Endothelial cell of umbilical vein (primary cell): ENCODE results near the gene CALD1. TPM values are rescaled to one million over a fixed set of nuclear protein-coding genes. Genes with fewer than 3 reads are reported as not detected.

Source experiments
- BruUV-seq: library from RNA; stranded (reverse); fragments of 400-500 nt; replicated peaks from 2 replicates; lab custom pipeline; 2021; lab: Mats Ljungman, UMichigan
- CTCF ChIA-PET: fragments of 300-600, 350-600 bp; sonication (Branson Sonifier 250); formaldehyde crosslinking; loops from one replicate; lab custom pipeline; 2021; ENCODE audit warnings: antibody characterized with exemption, inconsistent platforms; lab: Charles Lee
- POLR2A ChIA-PET: fragments of 300-600, 350-600 bp; sonication (Branson Sonifier 250); formaldehyde crosslinking; loops from one replicate; lab custom pipeline; 2021; ENCODE audit warnings: antibody characterized with exemption, inconsistent platforms; lab: Charles Lee
- DNase-seq: peaks from one replicate; pipeline ENCODE4 v3.0.0-alpha.2; 2011; ENCODE audit warnings: low read depth, low spot score
- FAIRE-seq: peaks from 2 replicates; lab custom pipeline; 2011; peaks lifted over from hg19 to GRCh38; lab: Jason Lieb, UNC
- H2AFZ ChIP-seq: 2 replicates; pipeline ENCODE4 v1.6.0; 2012; ENCODE audit warnings: low read depth, low read length, control low read depth, inconsistent platforms
- H3K27ac ChIP-seq: 2 replicates; pipeline ENCODE4 v1.5.1; 2011; ENCODE audit warnings: low read depth, mild to moderate bottlenecking, control low read depth, low read length, moderate library complexity; ENCODE audit not compliant: insufficient read depth
- H3K27me3 ChIP-seq, 2 experiments: 2 replicates each; pipeline versions ENCODE4 v1.6.0 to v1.6.1; 2011; ENCODE audit warnings: low read length in 2 of 2, mixed read lengths in 1 of 2; ENCODE audit not compliant: control insufficient read depth in 2 of 2, insufficient read depth in 2 of 2
- H3K36me3 ChIP-seq, 2 experiments: 2 replicates in 1 of 2; 3 replicates in 1 of 2; pipeline ENCODE4 v1.5.1; 2011; ENCODE audit warnings: low read length in 2 of 2, mild to moderate bottlenecking in 1 of 2, moderate library complexity in 1 of 2; ENCODE audit not compliant: control insufficient read depth in 2 of 2, insufficient read depth in 2 of 2; ENCODE audit errors: extremely low read depth in 1 of 2
- H3K4me1 ChIP-seq: 3 replicates; pipeline ENCODE4 v1.5.1; 2011; ENCODE audit warnings: mild to moderate bottlenecking, low read length; ENCODE audit not compliant: control insufficient read depth, insufficient read depth; ENCODE audit errors: extremely low read depth
- H3K4me2 ChIP-seq: 2 replicates; pipeline ENCODE4 v1.6.1; 2011; ENCODE audit warnings: low read length, control low read depth, mixed read lengths; ENCODE audit not compliant: insufficient read depth
- H3K4me3 ChIP-seq, 3 experiments: fragments of 200-600 bp in 1 of 3; sonication (generic), shearing (Covaris generic) in 1 of 3; replicated peaks in 1 of 3; 2 replicates each; pipeline ENCODE4 v1.5.1; 2011 to 2016; ENCODE audit warnings: control low read depth in 3 of 3, low read length in 3 of 3, mild to moderate bottlenecking in 2 of 3, inconsistent platforms in 1 of 3, low read depth in 1 of 3, moderate library complexity in 1 of 3; ENCODE audit not compliant: insufficient read depth in 1 of 3
- H3K79me2 ChIP-seq: 2 replicates; pipeline ENCODE4 v1.6.0; 2012; ENCODE audit warnings: low read length, inconsistent platforms; ENCODE audit not compliant: control insufficient read depth, insufficient read depth
- H3K9ac ChIP-seq: replicated peaks from 2 replicates; pipeline ENCODE3; 2011; ENCODE audit warnings: low read length, control low read depth; ENCODE audit not compliant: insufficient read depth; ENCODE audit errors: extremely low read depth
- H3K9me1 ChIP-seq: replicated peaks from 3 replicates; pipeline ENCODE4 v1.6.0; 2011; ENCODE audit warnings: mild to moderate bottlenecking, low read length; ENCODE audit not compliant: control insufficient read depth, insufficient read depth; ENCODE audit errors: extremely low read depth
- H3K9me3 ChIP-seq: replicated peaks from 2 replicates; pipeline ENCODE4 v1.5.1; 2012; ENCODE audit warnings: low read length, inconsistent platforms; ENCODE audit not compliant: control insufficient read depth, insufficient read depth
- H4K20me1 ChIP-seq: replicated peaks from 2 replicates; pipeline ENCODE3; 2011; ENCODE audit warnings: mild to moderate bottlenecking, low read length; ENCODE audit not compliant: control insufficient read depth, insufficient read depth; ENCODE audit errors: extremely low read depth
- EZH2 ChIP-seq: IDR thresholded peaks from 2 replicates; pipeline ENCODE4 v1.6.1; 2012; ENCODE audit warnings: borderline replicate concordance, low read depth, mild to moderate bottlenecking, moderate library complexity, low read length, inconsistent platforms; ENCODE audit not compliant: severe bottlenecking
- FOS ChIP-seq: IDR thresholded peaks from 2 replicates; pipeline ENCODE4 v1.6.1; 2011; ENCODE audit warnings: mild to moderate bottlenecking, low read length, moderate library complexity, borderline replicate concordance; ENCODE audit not compliant: insufficient read depth
- GATA2 ChIP-seq: IDR thresholded peaks from 2 replicates; pipeline ENCODE4 v1.7.0; 2011; ENCODE audit warnings: low read depth, mild to moderate bottlenecking, moderate library complexity, mixed read lengths, low read length; ENCODE audit not compliant: insufficient read length, insufficient read depth
- JUN ChIP-seq: IDR thresholded peaks from 2 replicates; pipeline ENCODE4 v1.6.1; 2011; ENCODE audit warnings: borderline replicate concordance, low read depth; ENCODE audit not compliant: insufficient read length, insufficient read depth
- MYC ChIP-seq: IDR thresholded peaks from one replicate; pipeline ENCODE4 v1.6.1; 2011; ENCODE audit warnings: mild to moderate bottlenecking, low read depth, low read length
- POLR2A ChIP-seq: IDR thresholded peaks from 2 replicates; pipeline ENCODE4 v1.6.1; 2012; ENCODE audit warnings: low read depth, mild to moderate bottlenecking, control low read depth, low read length
- POLR2AphosphoS5 ChIP-seq: IDR thresholded peaks from 2 replicates; pipeline ENCODE4 v1.6.1; 2012; ENCODE audit warnings: low read depth, mild to moderate bottlenecking, control low read depth, low read length, moderate library complexity; ENCODE audit not compliant: insufficient read depth
- dilution Hi-C: fragments of 300-500 bp; cut with MboI; formaldehyde crosslinking; loops from one replicate; pipeline ENCODE4 v1.15.0; 2019; ENCODE audit warnings: low sequenced_read_pairs; ENCODE audit not compliant: extremely low pct_ligation_motif_present
- intact Hi-C: fragments of 100-400 bp; cut with micrococcal nuclease; formaldehyde crosslinking; loops from one replicate; pipeline ENCODE4 v1.10.0; 2022
- polyA plus RNA-seq, 4 experiments: library from polyadenylated mRNA; depleted of rRNA in 3 of 4; stranded (reverse) in 3 of 4; unstranded in 1 of 4; fragments of >200 nt; gene quantifications; 2 replicates each; pipeline versions ENCODE4 v1.2.1 to v1.2.3, GENCODE V29; 2011 to 2012; ENCODE audit warnings: missing spikeins in 1 of 4
- total RNA-seq: library from RNA; stranded (reverse); gene quantifications from 2 replicates; pipeline ENCODE4 v1.2.3, GENCODE V29; 2021
- TF ChIP-seq, protein P1 (sequence below), 2 donors: IDR thresholded peaks; 1 replicate in 1 of 2; 2 replicates in 1 of 2; pipeline ENCODE4 v1.5.1; 2011; ENCODE audit warnings: low read length in 2 of 2, mild to moderate bottlenecking in 2 of 2, moderate library complexity in 2 of 2, control low read depth in 1 of 2, inconsistent platforms in 1 of 2, low read depth in 1 of 2; ENCODE audit not compliant: insufficient read depth in 1 of 2; ENCODE audit errors: extremely low read depth in 1 of 2
- TF ChIP-seq, protein P2 (sequence below): IDR thresholded peaks from 2 replicates; pipeline ENCODE4 v1.6.1; 2011; ENCODE audit not compliant: insufficient read depth, insufficient read length

Gene CALD1
- total and polyA plus RNA-seq, 2 donors (not counting 3 experiments of a cell fraction or from before 2014, with no cell fraction given), result 136 to 307 TPM

DNA sequence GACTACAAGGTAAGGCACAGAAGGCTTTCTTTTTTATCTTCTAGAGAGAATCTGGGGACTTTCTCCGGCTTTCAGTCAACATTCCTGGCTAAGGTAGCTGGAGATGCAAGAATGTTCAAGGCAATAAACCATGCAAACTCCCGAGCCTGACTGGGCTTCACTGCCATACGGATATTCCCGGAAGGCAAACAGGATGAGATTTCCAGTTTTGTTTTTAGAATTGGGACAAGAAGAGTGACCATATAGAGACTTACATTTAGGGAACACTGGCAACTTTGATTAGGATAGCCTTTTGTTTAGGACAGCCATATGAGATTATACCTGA, 269 bp downstream of the CALD1 start:
- no peaks in the 10 kb centered on the region for H3K27me3 ChIP-seq
- DNase-seq (no peak), FAIRE-seq (no peak)
- H2AFZ ChIP-seq, result no peak overlapping the region
- H3K4me1 ChIP-seq, result peaks cover 51% of the 10 kb centered on the region
- H3K79me2 ChIP-seq, result peaks cover 50% of the 10 kb centered on the region
- H3K9ac ChIP-seq, result peak overlapping the region; percentile 99
- peaks cover 4 to 8% of the 10 kb centered on the region in 2 experiments for H3K36me3 ChIP-seq
- H3K27ac ChIP-seq, result peak overlapping the region; percentile 97
- H3K4me2 ChIP-seq, result peak overlapping the region; percentile 96
- H3K4me3 ChIP-seq, result peak overlapping the region; percentile 54 to 100 (median 98)
- intact Hi-C loops, result loop anchor here (1.0 to 5.0 kb wide), 13 partner anchors 25 to 393 kb away; partner anchors contain the start of genes BPGM and CYREN
- no peaks in the 10 kb centered on the region for H3K9me1 ChIP-seq
- H4K20me1 ChIP-seq, result no peaks in the 10 kb centered on the region
- POLR2A ChIA-PET, result interaction anchor here (0.6 to 1.6 kb wide), 4 partner anchors 10 to 34 kb away, joined by 3 to 4 read pairs (median 4); no protein-coding TSS in a partner anchor
- TSS peak; percentile 68 for BruUV-seq
- no peaks in the 10 kb centered on the region for H3K9me3 ChIP-seq
- dilution Hi-C loops, result no loop called here
- CTCF ChIA-PET, result interaction anchor here (1.0 to 1.4 kb wide), 3 partner anchors 55 to 147 kb away, joined by 3 to 4 read pairs (median 3); no protein-coding TSS in a partner anchor
- TF ChIP-seq POLR2A, result no peak
- no peak for TF ChIP-seq POLR2AphosphoS5
- TF ChIP-seq GATA2, result no peak
- no peak for TF ChIP-seq EZH2
- TF ChIP-seq FOS, result no peak
- TF ChIP-seq, protein P1, sequence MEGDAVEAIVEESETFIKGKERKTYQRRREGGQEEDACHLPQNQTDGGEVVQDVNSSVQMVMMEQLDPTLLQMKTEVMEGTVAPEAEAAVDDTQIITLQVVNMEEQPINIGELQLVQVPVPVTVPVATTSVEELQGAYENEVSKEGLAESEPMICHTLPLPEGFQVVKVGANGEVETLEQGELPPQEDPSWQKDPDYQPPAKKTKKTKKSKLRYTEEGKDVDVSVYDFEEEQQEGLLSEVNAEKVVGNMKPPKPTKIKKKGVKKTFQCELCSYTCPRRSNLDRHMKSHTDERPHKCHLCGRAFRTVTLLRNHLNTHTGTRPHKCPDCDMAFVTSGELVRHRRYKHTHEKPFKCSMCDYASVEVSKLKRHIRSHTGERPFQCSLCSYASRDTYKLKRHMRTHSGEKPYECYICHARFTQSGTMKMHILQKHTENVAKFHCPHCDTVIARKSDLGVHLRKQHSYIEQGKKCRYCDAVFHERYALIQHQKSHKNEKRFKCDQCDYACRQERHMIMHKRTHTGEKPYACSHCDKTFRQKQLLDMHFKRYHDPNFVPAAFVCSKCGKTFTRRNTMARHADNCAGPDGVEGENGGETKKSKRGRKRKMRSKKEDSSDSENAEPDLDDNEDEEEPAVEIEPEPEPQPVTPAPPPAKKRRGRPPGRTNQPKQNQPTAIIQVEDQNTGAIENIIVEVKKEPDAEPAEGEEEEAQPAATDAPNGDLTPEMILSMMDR (IDR thresholded peaks at IDR 0.05; ENCODE audit: extremely low read depth in 1 of 2, insufficient read depth in 1 of 2, low read depth in 1 of 2, low read length in 2 of 2), result no peak
- TF ChIP-seq JUN, result no peak
- TF ChIP-seq, protein P2, sequence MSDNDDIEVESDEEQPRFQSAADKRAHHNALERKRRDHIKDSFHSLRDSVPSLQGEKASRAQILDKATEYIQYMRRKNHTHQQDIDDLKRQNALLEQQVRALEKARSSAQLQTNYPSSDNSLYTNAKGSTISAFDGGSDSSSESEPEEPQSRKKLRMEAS, result no peak
- no peak for TF ChIP-seq MYC
